HG02759 (cell line): ENCODE data around the gene DGKQ.
"Not testable (repeated sequence)": the region's sequence is repeated elsewhere in the genome, so short reads cannot be mapped to it uniquely, and the experiment has no call there.

Source experiments
- ATAC-seq: cut with Tn5 transposase; IDR thresholded peaks from one replicate; pipeline ENCODE4 v1.9.1; 2021; ENCODE audit warnings: mild to moderate bottlenecking, moderate library complexity; ENCODE audit not compliant: unreplicated experiment

The DGKQ gene

DNA sequence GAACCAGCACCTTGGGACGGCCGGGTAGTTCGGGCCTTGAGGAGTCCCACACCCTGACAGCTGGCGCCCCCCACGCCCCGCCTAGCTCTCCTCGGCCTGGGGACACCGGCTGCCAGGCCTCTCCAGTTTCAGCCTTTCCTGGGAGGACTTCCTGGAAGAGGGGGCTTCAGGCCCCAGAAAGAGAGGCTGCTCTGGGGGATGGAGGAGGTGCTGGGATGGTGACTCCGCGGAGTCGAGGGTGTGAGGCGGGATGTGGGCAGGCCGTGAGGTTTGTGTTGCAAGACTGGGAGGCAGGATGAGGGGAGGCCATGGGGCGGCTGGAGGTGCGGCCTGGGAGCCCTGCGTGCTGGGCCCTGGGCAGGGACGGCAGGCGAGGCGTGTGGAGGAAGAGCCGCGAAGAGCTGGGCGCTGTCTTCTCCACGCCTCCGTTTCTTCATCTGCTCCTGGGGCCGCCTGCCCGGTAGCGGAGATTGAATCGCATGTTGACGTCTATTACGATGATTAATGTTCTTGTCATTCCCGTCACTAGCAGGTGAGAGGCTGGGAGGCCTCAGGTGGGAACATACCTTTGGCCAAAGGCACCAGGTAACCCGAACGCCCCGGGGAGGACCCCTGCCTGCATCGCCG, 37.1 kb upstream of the DGKQ start:
- no peak for ATAC-seq

- peak; percentile 47 for ATAC-seq
Measured at GRCh38 chr4:1009542-1010394, 36.4 kb upstream of the DGKQ start.

GRCh38 chr4:1008840-1009541, 35.6 kb upstream of the DGKQ start:
- no peak for ATAC-seq

GRCh38 chr4:1006856-1007255, 33.5 kb upstream of the DGKQ start:
- ATAC-seq, result no peak

DNA sequence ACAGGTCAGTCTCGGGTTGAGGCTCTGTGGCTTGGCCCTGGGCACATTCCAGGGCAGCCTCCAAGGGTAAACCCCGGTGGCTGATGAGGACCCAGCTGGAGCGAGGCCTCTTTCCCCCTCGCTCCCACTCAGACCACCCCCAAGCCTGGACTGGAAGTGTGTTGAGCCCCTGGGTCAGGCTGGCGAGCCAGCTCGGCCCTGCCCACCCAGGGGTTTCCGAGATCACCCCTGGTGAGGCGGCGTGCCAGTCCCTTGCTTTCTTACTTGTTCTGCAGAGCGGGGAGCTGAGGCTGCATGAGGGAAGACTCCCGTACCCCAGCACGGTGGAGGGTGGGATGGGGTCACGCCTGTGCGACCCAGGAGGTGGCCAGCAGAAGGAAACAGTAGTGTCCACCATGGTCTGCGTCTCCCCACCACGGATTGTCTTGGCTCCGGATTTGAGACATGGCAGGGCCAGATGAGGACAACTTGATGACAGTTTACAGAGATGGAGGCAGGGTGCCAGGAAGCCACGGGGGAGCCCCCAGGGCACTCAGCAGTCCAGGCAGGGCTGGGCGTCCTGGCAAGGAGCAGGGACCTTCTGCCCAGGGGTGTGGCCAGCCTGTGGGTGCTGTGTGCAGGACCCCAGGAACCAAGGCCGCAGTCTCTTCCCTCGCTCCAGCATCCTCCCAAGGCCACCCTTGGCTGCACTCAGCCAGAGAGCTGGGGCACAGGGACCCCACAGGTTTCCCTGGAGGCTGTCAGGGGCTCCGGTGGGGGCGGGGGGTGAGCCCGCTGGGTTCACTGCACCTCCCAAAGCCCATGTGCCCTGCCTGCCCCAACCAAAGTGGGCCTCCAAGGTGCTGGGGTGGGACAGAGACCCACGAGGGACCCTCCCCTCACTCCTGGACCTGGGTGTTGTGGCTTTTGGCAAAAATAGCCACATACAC, 31.5 kb upstream of the DGKQ start:
- ATAC-seq, result no peak

GRCh38 chr4:1004071-1004418, 30.7 kb upstream of the DGKQ start:
- no peak for ATAC-seq

- ATAC-seq, result no peak
Measured at GRCh38 chr4:1003271-1004070, 30.1 kb upstream of the DGKQ start.

DNA sequence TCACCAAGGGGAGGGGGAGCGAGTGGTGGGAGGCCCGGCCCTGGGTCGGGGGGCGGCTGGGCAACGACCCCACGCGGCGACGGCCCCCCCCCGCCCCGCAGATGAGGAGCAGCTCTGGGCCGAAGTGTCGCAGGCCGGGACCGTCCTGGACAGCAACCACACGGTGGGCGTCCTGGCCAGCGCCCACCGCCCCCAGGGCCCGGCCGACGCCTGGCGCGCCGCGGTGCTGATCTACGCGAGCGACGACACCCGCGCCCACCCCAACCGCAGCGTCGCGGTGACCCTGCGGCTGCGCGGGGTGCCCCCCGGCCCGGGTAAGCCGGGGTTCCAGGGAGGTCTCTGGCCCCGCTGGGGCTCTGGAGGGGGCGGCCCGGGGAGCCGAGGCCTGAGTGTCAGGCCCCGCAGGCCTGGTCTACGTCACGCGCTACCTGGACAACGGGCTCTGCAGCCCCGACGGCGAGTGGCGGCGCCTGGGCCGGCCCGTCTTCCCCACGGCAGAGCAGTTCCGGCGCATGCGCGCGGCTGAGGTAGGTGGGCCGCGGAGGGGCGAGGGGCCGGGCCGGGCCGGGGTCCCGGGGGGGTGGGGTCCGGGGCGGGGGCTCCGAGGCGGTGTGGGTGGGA, 29.4 kb upstream of the DGKQ start:
- ATAC-seq, result no peak

DNA sequence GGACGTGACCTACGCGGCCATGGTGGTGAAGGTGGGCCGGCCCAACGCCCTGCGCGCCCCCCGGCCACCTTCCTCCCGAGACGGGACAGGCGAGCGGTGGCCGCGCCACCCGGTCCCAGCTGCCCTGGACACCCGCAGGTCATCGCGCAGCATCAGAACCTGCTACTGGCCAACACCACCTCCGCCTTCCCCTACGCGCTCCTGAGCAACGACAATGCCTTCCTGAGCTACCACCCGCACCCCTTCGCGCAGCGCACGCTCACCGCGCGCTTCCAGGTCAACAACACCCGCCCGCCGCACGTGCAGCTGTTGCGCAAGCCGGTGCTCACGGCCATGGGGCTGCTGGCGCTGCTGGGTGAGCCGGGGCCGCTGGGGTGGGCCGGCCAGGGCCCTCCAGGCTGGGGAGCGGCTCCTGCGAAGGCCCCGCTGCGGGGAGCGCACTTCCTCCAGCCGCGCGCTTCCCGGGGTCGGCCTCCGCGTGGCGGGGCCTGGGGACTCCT, 28.8 kb upstream of the DGKQ start:
- ATAC-seq, result no peak

GRCh38 chr4:1001561-1002130, 28.3 kb upstream of the DGKQ start:
- no peak for ATAC-seq

- ATAC-seq, result no peak
Measured at GRCh38 chr4:1000686-1001260, 27.4 kb upstream of the DGKQ start.

GRCh38 chr4:999882-1000425, 26.6 kb upstream of the DGKQ start:
- ATAC-seq, result no peak

DNA sequence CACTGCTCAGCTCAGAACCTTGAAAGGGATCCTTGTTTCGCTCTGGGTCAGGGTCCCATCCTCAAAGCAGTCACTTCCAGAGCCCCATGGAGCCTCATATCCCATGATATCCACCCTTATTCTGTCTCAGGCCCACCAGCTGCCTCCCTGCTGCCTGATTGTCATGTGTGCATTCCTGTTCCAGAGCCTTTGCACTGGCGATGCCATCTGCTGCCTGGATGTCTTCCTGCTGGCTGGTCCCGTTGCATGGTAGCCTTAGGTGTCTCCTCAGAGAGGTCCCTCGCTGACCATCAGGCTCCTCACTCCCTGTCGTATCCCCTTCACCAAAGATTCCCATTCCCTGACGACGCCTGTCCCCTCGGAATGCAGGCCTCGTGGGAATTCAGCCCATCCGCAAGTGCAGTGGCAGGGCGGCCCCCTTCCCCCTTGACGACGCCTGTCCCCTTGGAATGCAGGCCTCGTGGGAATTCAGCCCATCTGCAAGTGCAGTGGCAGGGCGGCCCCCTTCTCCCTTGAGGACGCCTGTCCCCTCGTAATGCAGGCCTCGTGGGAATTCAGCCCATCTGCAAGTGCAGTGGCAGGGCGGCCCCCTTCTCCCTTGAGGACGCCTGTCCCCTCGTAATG, 26.0 kb upstream of the DGKQ start:
- ATAC-seq, result not testable (repeated sequence)

GRCh38 chr4:998096-998691, 24.8 kb upstream of the DGKQ start:
- no peak for ATAC-seq

- ATAC-seq, result no peak
Measured at GRCh38 chr4:997375-998071, 24.2 kb upstream of the DGKQ start.

DNA sequence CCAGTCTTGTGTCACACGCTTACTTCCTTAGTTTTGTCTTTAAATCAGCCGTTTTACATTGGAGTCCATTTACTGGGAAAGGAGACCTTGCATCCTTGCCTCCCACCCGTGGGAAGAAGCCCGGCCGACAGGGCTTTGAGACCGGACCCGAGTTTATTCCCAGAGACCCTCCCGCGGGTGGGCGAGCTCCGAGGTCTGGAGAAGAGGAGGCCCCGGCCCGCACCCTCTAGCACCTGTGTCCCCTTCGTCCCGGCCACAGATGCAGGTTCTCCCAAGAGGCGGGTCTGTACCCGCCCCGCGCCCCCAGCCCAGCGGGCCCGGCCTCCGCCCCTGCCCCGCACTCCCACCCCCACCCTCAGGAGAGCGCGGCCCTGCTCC, 23.6 kb upstream of the DGKQ start:
- no peak for ATAC-seq
